HepG2 (cell line): ENCODE results near the gene BID. TPM values are rescaled to one million over a fixed set of nuclear protein-coding genes. Genes with fewer than 3 reads are reported as not detected.

Experiments
- HNRNPLL ChIP-seq: fragments of 200-400 bp; formaldehyde crosslinking; IDR thresholded peaks from 2 replicates; pipeline ENCODE4 v1.6.1; 2017; ENCODE audit warnings: mild to moderate bottlenecking, low read depth, low read length; ENCODE audit not compliant: poor library complexity, severe bottlenecking
- HOXA7 ChIP-seq: sonication (generic); formaldehyde crosslinking; IDR thresholded peaks from 2 replicates; pipeline ENCODE4 v1.8.1; 2022; ENCODE audit warnings: mild to moderate bottlenecking, missing genetic modification reagents, moderate library complexity
- MBNL3 ChIP-seq: fragments of 250-450 bp; sonication (Bioruptor Pico); conservative IDR thresholded peaks from 2 replicates; pipeline ENCODE4 v1.8.0; 2022; ENCODE audit warnings: mild to moderate bottlenecking, inconsistent platforms
- MYC ChIP-seq: sonication (generic); formaldehyde crosslinking; IDR thresholded peaks from 2 replicates; pipeline ENCODE4 v1.9.0; 2021; ENCODE audit warnings: missing genetic modification reagents, borderline replicate concordance
- NFE2L1 ChIP-seq: sonication (generic); formaldehyde crosslinking; IDR thresholded peaks from 2 replicates; pipeline ENCODE4 v1.4.0; 2020; ENCODE audit warnings: missing genetic modification reagents, mild to moderate bottlenecking, borderline replicate concordance
- SP4 ChIP-seq: sonication (generic); formaldehyde crosslinking; IDR thresholded peaks from 2 replicates; pipeline ENCODE4 v1.8.1; 2023; ENCODE audit warnings: mild to moderate bottlenecking, missing genetic modification reagents
- TOE1 ChIP-seq: sonication (generic); formaldehyde crosslinking; IDR thresholded peaks from 2 replicates; pipeline ENCODE4 v1.4.0; 2020; ENCODE audit warnings: mild to moderate bottlenecking, missing genetic modification reagents
- ZBTB38 ChIP-seq: sonication (generic); formaldehyde crosslinking; IDR thresholded peaks from 2 replicates; pipeline ENCODE4 v1.5.1; 2020; ENCODE audit warnings: mild to moderate bottlenecking, missing genetic modification reagents
- ZFP1 ChIP-seq: IDR thresholded peaks from 2 replicates; pipeline ENCODE4 v1.6.1; 2016
- ZFYVE20 ChIP-seq: sonication (generic); formaldehyde crosslinking; IDR thresholded peaks from 2 replicates; pipeline ENCODE4 v1.8.0; 2023; ENCODE audit warnings: low read depth, mild to moderate bottlenecking, moderate library complexity, missing genetic modification reagents, borderline replicate concordance
- ZNF33B ChIP-seq: sonication (generic); formaldehyde crosslinking; IDR thresholded peaks from 2 replicates; pipeline ENCODE4 v1.5.1; 2020; ENCODE audit warnings: mild to moderate bottlenecking, missing genetic modification reagents
- ZNF7 ChIP-seq: IDR thresholded peaks from 2 replicates; pipeline ENCODE4 v1.6.1; 2016; ENCODE audit warnings: missing biosample characterization, missing genetic modification reagents
- ZNF775 ChIP-seq: sonication (generic); formaldehyde crosslinking; IDR thresholded peaks from 2 replicates; pipeline ENCODE4 v1.4.0; 2020; ENCODE audit warnings: missing genetic modification reagents, mild to moderate bottlenecking, moderate library complexity, borderline replicate concordance
- polyA plus RNA-seq, 8 experiments: library from polyadenylated mRNA; depleted of rRNA in 3 of 8; stranded (reverse) in 7 of 8; unstranded in 1 of 8; fragments of >200 nt; fragmentation: Illumina TruSeq in 4 of 8; extraction: Trizol in 4 of 8; gene quantifications; 2 replicates each; pipeline versions ENCODE4 v1.2.1 to v1.2.3, GENCODE V29; 2011 to 2016; ENCODE audit warnings: low read depth in 4 of 8, missing spikeins in 1 of 8, mixed read lengths in 1 of 8; ENCODE audit not compliant: insufficient read depth in 1 of 8
- total RNA-seq, 5 experiments: library from RNA; depleted of rRNA; stranded (reverse); fragments of >200 nt; fragmentation: Illumina TruSeq; extraction: Trizol; gene quantifications; 2 replicates each; pipeline ENCODE4 v1.2.3, GENCODE V29; 2016; ENCODE audit warnings: low read depth in 1 of 5
- TF ChIP-seq, protein P1 (sequence below): sonication (generic); formaldehyde crosslinking; IDR thresholded peaks from 2 replicates; pipeline ENCODE4 v1.5.1; 2020; ENCODE audit warnings: mild to moderate bottlenecking, missing genetic modification reagents
- TF ChIP-seq, protein P2 (sequence below): sonication (generic); formaldehyde crosslinking; conservative IDR thresholded peaks from 2 replicates; pipeline ENCODE4 v1.8.0; 2022; ENCODE audit warnings: missing genetic modification reagents
- TF ChIP-seq, protein P3 (sequence below): sonication (generic); formaldehyde crosslinking; IDR thresholded peaks from 2 replicates; pipeline ENCODE4 v1.8.0; 2022; ENCODE audit warnings: mild to moderate bottlenecking, missing genetic modification reagents, moderate library complexity
- TF ChIP-seq, protein P4 (sequence below): sonication (generic); formaldehyde crosslinking; IDR thresholded peaks from 2 replicates; pipeline ENCODE4 v1.4.0; 2020; ENCODE audit warnings: missing genetic modification reagents
- TF ChIP-seq, protein P5 (sequence below): IDR thresholded peaks from 2 replicates; pipeline ENCODE4 v1.6.1; 2016

BID gene
- total and polyA plus RNA-seq, 2 of the 13 experiments (the other 11 are each of a cell fraction or from before 2014, with no cell fraction given) = 35.3 to 51.7 TPM

DNA sequence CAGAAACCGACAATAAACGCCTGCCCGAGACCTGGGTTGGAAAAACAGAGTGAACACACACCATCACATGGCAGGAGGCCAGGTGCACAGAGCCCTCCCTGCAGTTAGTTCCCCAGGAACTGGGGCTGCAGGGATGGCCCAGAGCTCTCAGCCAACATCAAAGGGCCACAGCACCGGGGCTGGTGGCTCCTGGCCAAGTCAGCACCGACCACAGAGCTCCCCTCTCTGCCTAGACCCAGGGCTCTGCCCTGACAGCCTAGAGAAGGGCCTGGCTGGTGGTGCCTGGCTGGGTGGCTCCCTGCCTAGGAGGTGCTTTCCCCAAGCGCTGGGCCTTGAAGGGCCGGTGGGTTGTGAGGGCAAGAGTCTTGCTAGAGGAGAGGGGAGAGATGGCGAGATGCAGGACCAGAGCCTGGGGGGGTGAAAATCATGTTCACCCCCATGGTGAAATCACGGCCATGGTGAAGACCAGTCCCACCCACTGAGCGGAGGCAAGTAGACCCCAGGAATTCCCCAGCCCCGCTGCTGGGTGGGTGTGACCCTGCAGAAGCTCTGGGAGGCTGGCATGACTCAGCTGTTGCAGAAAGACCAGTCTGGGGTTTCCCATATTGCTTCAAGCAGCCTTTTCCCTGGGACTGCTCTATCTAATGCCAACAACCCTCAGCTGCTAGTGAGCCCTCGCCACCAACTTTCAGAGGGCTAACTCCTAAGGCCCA is 7.2 kb upstream of the BID start (continued):
- TF ChIP-seq ZNF7 (no peak), HOXA7 (CRISPR knock-in tag) (no peak), NFE2L1 (CRISPR knock-in tag) (0 out of 2 replicates have a peak, but pooled peaks have one; percentile 38), MYC (no peak), ZFP1 (CRISPR knock-in tag) (no peak), ZFYVE20 (no peak), MBNL3 (CRISPR knock-in tag) (no peak), ZNF775 (CRISPR knock-in tag) (no peak), HNRNPLL (no peak), SP4 (CRISPR knock-in tag) (no peak), ZNF33B (CRISPR knock-in tag) (0 out of 2 replicates have a peak, but pooled peaks have one; percentile 66), TOE1 (CRISPR knock-in tag) (no peak), ZBTB38 (no peak)
- TF ChIP-seq, protein P1, sequence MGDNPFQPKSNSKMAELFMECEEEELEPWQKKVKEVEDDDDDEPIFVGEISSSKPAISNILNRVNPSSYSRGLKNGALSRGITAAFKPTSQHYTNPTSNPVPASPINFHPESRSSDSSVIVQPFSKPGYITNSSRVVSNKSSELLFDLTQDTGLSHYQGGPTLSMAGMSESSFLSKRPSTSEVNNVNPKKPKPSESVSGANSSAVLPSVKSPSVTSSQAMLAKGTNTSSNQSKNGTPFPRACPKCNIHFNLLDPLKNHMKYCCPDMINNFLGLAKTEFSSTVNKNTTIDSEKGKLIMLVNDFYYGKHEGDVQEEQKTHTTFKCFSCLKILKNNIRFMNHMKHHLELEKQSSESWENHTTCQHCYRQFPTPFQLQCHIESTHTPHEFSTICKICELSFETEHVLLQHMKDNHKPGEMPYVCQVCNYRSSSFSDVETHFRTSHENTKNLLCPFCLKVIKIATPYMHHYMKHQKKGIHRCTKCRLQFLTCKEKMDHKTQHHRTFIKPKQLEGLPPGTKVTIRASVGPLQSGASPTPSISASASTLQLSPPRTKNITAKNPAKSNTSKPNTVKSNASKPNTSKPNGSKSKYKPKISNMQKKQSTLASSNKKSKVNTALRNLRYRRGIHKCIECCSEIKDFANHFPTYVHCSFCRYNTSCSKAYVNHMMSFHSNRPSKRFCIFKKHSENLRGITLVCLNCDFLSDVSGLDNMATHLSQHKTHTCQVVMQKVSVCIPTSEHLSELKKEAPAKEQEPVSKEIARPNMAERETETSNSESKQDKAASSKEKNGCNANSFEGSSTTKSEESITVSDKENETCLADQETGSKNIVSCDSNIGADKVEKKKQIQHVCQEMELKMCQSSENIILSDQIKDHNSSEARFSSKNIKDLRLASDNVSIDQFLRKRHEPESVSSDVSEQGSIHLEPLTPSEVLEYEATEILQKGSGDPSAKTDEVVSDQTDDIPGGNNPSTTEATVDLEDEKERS (CRISPR knock-in tag) = no peak
- TF ChIP-seq, protein P2, sequence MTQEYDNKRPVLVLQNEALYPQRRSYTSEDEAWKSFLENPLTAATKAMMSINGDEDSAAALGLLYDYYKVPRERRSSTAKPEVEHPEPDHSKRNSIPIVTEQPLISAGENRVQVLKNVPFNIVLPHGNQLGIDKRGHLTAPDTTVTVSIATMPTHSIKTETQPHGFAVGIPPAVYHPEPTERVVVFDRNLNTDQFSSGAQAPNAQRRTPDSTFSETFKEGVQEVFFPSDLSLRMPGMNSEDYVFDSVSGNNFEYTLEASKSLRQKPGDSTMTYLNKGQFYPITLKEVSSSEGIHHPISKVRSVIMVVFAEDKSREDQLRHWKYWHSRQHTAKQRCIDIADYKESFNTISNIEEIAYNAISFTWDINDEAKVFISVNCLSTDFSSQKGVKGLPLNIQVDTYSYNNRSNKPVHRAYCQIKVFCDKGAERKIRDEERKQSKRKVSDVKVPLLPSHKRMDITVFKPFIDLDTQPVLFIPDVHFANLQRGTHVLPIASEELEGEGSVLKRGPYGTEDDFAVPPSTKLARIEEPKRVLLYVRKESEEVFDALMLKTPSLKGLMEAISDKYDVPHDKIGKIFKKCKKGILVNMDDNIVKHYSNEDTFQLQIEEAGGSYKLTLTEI (CRISPR knock-in tag) = no peak
- TF ChIP-seq, protein P3, sequence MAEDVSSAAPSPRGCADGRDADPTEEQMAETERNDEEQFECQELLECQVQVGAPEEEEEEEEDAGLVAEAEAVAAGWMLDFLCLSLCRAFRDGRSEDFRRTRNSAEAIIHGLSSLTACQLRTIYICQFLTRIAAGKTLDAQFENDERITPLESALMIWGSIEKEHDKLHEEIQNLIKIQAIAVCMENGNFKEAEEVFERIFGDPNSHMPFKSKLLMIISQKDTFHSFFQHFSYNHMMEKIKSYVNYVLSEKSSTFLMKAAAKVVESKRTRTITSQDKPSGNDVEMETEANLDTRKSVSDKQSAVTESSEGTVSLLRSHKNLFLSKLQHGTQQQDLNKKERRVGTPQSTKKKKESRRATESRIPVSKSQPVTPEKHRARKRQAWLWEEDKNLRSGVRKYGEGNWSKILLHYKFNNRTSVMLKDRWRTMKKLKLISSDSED = no peak
- TF ChIP-seq, protein P4, sequence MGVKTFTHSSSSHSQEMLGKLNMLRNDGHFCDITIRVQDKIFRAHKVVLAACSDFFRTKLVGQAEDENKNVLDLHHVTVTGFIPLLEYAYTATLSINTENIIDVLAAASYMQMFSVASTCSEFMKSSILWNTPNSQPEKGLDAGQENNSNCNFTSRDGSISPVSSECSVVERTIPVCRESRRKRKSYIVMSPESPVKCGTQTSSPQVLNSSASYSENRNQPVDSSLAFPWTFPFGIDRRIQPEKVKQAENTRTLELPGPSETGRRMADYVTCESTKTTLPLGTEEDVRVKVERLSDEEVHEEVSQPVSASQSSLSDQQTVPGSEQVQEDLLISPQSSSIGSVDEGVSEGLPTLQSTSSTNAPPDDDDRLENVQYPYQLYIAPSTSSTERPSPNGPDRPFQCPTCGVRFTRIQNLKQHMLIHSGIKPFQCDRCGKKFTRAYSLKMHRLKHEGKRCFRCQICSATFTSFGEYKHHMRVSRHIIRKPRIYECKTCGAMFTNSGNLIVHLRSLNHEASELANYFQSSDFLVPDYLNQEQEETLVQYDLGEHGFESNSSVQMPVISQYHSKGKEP = no peak
- TF ChIP-seq, protein P5, sequence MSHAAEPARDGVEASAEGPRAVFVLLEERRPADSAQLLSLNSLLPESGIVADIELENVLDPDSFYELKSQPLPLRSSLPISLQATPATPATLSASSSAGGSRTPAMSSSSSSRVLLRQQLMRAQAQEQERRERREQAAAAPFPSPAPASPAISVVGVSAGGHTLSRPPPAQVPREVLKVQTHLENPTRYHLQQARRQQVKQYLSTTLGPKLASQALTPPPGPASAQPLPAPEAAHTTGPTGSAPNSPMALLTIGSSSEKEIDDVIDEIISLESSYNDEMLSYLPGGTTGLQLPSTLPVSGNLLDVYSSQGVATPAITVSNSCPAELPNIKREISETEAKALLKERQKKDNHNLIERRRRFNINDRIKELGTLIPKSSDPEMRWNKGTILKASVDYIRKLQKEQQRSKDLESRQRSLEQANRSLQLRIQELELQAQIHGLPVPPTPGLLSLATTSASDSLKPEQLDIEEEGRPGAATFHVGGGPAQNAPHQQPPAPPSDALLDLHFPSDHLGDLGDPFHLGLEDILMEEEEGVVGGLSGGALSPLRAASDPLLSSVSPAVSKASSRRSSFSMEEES = 0 out of 2 replicates have a peak, but pooled peaks have one; percentile 37
